BJ (cell line): ENCODE measurements around the gene ZC2HC1C. TPM values are rescaled to one million over a fixed set of nuclear protein-coding genes. Genes with fewer than 3 reads are reported as not detected.

Source experiments
- CTCF ChIA-PET: fragments of 350-600 bp; formaldehyde crosslinking; extraction: SDS; loops from one replicate; lab custom pipeline; 2021; ENCODE audit warnings: antibody characterized with exemption, inconsistent platforms; lab: Yijun Ruan, JAX
- POLR2A ChIA-PET: fragments of 300-600 bp; sonication (Branson Sonifier 250); formaldehyde crosslinking; extraction: SDS; loops from one replicate; lab custom pipeline; 2021; ENCODE audit warnings: antibody characterized with exemption; lab: Charles Lee
- DNase-seq: peaks from one replicate; pipeline ENCODE4 v3.0.0-alpha.2; 2011; ENCODE audit warnings: low read depth
- H3K27me3 ChIP-seq: 2 replicates; pipeline ENCODE4 v1.6.0; 2011; ENCODE audit warnings: low read length; ENCODE audit not compliant: control insufficient read depth, insufficient read depth
- H3K36me3 ChIP-seq: 2 replicates; pipeline ENCODE4 v1.5.1; 2011; ENCODE audit warnings: low read length; ENCODE audit not compliant: control insufficient read depth, insufficient read depth
- H3K4me3 ChIP-seq: 2 replicates; pipeline ENCODE4 v1.5.1; 2011; ENCODE audit warnings: low read depth, mild to moderate bottlenecking, control low read depth, low read length
- CTCF ChIP-seq: IDR thresholded peaks from 2 replicates; pipeline ENCODE4 v1.5.1; 2011; ENCODE audit warnings: low read depth, mild to moderate bottlenecking, control low read depth, inconsistent platforms, low read length, moderate library complexity; ENCODE audit not compliant: insufficient read depth
- polyA plus RNA-seq: library from polyadenylated mRNA; depleted of rRNA; stranded (reverse); fragments of >200 nt; gene quantifications from 2 replicates; pipeline ENCODE4 v1.2.3, GENCODE V29; 2011

The ZC2HC1C gene
- polyA plus RNA-seq, 1 experiment = 0.85 TPM

- no peak for TF ChIP-seq CTCF
- no peak for DNase-seq
- ChIA-PET POLR2A (no interaction called here), CTCF (interaction anchor here (1.4 kb wide), 1 partner anchor 9 kb away, joined by 4 read pairs; no protein-coding TSS in a partner anchor)
- Histone ChIP-seq H3K36me3 (peaks cover 1% of the 10 kb centered on the region), H3K4me3 (no peak overlapping the region), H3K27me3 (no peaks in the 10 kb centered on the region)
Observed at GRCh38 chr14:75030147-75030546, 39.3 kb upstream of the ZC2HC1C start.

GRCh38 chr14:75032939-75033338 lies 36.5 kb upstream of the ZC2HC1C start:
- TF ChIP-seq CTCF = no peak
- no peaks in the 10 kb centered on the region for H3K27me3 ChIP-seq
- CTCF ChIA-PET = interaction anchor here (0.6 to 1.2 kb wide), 2 partner anchors 9 to 30 kb away, joined by 3 to 4 read pairs; no protein-coding TSS in a partner anchor
- no peak for DNase-seq
- H3K4me3 ChIP-seq = no peak overlapping the region
- POLR2A ChIA-PET = no interaction called here
- H3K36me3 ChIP-seq = peaks cover 1% of the 10 kb centered on the region; the same call in 1 of the 2 replicates

- H3K4me3 ChIP-seq = no peak overlapping the region
- H3K27me3 ChIP-seq = no peaks in the 10 kb centered on the region
- ChIA-PET POLR2A (no interaction called here), CTCF (no interaction called here)
- peaks cover 1% of the 10 kb centered on the region; the same call in 1 of the 2 replicates for H3K36me3 ChIP-seq
- no peak for DNase-seq
- TF ChIP-seq CTCF = no peak
Observed at GRCh38 chr14:75040507-75040906, 28.9 kb upstream of the ZC2HC1C start.

- Histone ChIP-seq H3K27me3 (no peaks in the 10 kb centered on the region), H3K36me3 (peaks cover 1% of the 10 kb centered on the region; the same call in 1 of the 2 replicates), H3K4me3 (no peak overlapping the region)
- POLR2A ChIA-PET = no interaction called here
- CTCF ChIA-PET = no interaction called here
- TF ChIP-seq CTCF = no peak
- no peak for DNase-seq
Observed at GRCh38 chr14:75040959-75041358, 28.5 kb upstream of the ZC2HC1C start.

- no peaks in the 10 kb centered on the region for H3K36me3 ChIP-seq
- no peaks in the 10 kb centered on the region for H3K27me3 ChIP-seq
- H3K4me3 ChIP-seq = no peak overlapping the region
- no peak for DNase-seq
- no peak for TF ChIP-seq CTCF
- ChIA-PET CTCF (no interaction called here), POLR2A (no interaction called here)
Observed at GRCh38 chr14:75041613-75042012, 27.8 kb upstream of the ZC2HC1C start.
